GM19438 (cell line): Measurements from ENCODE around the gene ZBTB16.

ENCODE experiments used
- ATAC-seq: cut with Tn5 transposase; IDR thresholded peaks from one replicate; pipeline ENCODE4 v1.9.1; 2021; ENCODE audit warnings: low read depth; ENCODE audit not compliant: unreplicated experiment

The ZBTB16 gene

GRCh38 chr11:114265122-114265878, 205.8 kb downstream of the ZBTB16 start:
- ATAC-seq = no peak

GRCh38 chr11:114269498-114269897, 210.0 kb downstream of the ZBTB16 start:
- ATAC-seq = no peak

GRCh38 chr11:114270531-114271270, 211.2 kb downstream of the ZBTB16 start:
- no peak for ATAC-seq

GRCh38 chr11:114271316-114271715, 211.8 kb downstream of the ZBTB16 start:
- no peak for ATAC-seq

GRCh38 chr11:114272311-114272710, 212.8 kb downstream of the ZBTB16 start:
- no peak for ATAC-seq

- ATAC-seq = no peak
These were observed 213.6 kb downstream of the ZBTB16 start for GRCh38 chr11:114273071-114273470.

GRCh38 chr11:114273890-114274635, 214.6 kb downstream of the ZBTB16 start:
- no peak for ATAC-seq

- ATAC-seq = no peak
These were observed 215.1 kb downstream of the ZBTB16 start for GRCh38 chr11:114274637-114275036.

- ATAC-seq = no peak
These were observed 215.8 kb downstream of the ZBTB16 start for GRCh38 chr11:114275280-114275679.

GRCh38 chr11:114276077-114276476, 216.6 kb downstream of the ZBTB16 start:
- no peak for ATAC-seq

- no peak for ATAC-seq
These were observed 218.3 kb downstream of the ZBTB16 start for GRCh38 chr11:114277637-114278341.

GRCh38 chr11:114278342-114279065, 219.0 kb downstream of the ZBTB16 start:
- ATAC-seq = no peak

- no peak for ATAC-seq
These were observed 220.5 kb downstream of the ZBTB16 start for GRCh38 chr11:114279792-114280546.

- ATAC-seq = no peak
These were observed 221.2 kb downstream of the ZBTB16 start for GRCh38 chr11:114280696-114281095.

- ATAC-seq = no peak
These were observed 222.0 kb downstream of the ZBTB16 start for GRCh38 chr11:114281388-114281956.

- no peak for ATAC-seq
These were observed 223.0 kb downstream of the ZBTB16 start for GRCh38 chr11:114282488-114282887.

- no peak for ATAC-seq
These were observed 223.9 kb downstream of the ZBTB16 start for GRCh38 chr11:114283422-114283821.

GRCh38 chr11:114284021-114284420, 224.5 kb downstream of the ZBTB16 start:
- no peak for ATAC-seq

GRCh38 chr11:114284914-114285313, 225.4 kb downstream of the ZBTB16 start:
- no peak for ATAC-seq
